Stimulated activated CD8-positive, alpha-beta memory T cell treated with anti-CD3 and anti-CD28 coated beads, Interleukin-2, amount 100 ng/mL, for 1 hour (primary cell): ENCODE measurements around the gene JUNB.

Experiments used
- DNase-seq, 2 donors: peaks; one replicate each; pipeline ENCODE4 v3.0.0-alpha.2; 2020; ENCODE audit warnings: low read depth in 2 of 2

Gene JUNB

DNA sequence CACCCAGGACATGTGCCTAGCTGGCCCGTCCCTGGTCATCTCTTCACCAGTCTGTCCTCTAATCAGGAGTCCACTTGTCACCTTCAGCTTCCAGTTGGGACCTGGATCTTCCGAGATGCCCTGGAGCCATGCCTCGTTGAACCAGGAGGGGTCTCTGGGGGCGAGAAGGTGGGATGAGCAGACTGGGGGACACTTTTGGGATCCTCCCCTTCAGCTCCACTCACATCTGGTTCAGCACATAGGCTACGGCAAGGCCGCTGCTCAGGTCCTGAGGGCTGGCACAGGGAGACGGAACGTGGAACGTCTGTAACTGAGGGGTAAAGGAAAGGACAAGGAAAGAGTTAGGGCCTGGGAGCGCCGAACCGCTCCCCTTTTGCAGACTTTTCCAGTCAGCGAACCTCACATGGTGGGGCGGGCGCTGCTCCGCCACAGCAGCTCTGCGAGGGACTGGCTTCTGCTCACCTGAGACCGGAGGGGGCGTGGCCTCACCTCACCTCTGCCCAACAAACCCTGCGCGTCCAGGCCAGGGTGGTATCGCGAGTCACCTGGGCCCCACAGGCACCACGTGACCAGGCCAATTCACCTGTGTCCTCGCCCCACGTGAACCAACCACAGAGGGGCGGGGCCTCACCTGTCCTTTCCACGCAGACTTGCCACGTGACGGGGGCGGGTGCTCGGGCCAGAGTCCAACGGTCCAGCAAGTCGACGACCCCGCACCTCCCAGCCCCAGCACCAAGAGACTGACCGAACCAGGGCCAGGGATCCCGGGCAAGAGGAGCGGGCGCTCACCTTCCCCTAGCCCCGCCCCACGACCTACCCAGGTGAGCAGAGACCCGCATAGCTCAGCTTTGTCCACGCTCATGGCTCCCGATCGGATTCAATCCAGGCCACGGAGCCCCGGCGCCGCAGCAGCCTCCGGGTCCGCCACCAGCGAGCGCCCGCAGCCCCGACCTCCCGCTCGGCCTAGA lies 16.4 kb upstream of the JUNB start, which contains the start of gene HOOK2:
Gene HOOK2, minus strand, starts transcription at position 965 of the 968 bp plus-strand sequence. Its CDS starts 103 bp downstream, at position 862.
- no peak for DNase-seq

DNA sequence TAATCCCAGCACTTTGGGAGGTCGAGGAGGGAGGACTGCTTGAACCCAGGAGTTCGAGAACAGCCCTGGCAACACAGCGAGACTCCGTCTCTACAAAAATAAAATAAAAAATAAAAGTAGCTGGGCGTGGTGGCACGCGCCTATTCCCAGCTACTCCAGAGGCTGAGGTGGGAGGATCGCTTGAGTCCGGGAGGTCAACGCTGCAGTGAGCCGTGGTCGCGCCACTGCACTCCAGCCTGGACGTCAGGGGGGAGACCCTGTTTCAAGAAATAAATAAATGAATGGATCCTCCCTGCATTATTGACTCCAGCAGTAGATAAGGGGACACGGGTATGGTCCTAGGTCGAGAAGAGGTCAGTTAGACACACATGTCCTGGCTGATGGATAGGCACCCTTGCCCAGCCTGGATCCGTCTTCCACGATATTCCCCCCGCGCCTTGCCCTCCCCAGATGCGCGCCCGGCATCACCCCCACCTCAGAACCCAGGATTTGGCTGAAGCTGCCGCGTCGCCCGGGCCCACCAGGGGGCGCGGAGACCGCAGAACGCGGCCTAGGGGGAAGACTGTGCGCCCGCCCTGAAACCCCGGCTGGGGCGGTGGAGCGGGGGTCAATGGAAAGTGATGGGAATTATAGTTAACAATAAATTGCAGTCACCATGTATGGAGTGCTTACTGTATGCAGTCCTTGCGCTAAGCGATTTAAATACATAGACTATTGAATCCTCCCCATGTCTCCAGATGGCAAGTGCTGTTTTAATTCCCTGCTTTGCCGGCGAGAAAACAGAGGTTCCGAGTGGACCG lies 13.9 kb upstream of the JUNB start:
- DNase-seq: peak; percentile 65 to 66

DNA sequence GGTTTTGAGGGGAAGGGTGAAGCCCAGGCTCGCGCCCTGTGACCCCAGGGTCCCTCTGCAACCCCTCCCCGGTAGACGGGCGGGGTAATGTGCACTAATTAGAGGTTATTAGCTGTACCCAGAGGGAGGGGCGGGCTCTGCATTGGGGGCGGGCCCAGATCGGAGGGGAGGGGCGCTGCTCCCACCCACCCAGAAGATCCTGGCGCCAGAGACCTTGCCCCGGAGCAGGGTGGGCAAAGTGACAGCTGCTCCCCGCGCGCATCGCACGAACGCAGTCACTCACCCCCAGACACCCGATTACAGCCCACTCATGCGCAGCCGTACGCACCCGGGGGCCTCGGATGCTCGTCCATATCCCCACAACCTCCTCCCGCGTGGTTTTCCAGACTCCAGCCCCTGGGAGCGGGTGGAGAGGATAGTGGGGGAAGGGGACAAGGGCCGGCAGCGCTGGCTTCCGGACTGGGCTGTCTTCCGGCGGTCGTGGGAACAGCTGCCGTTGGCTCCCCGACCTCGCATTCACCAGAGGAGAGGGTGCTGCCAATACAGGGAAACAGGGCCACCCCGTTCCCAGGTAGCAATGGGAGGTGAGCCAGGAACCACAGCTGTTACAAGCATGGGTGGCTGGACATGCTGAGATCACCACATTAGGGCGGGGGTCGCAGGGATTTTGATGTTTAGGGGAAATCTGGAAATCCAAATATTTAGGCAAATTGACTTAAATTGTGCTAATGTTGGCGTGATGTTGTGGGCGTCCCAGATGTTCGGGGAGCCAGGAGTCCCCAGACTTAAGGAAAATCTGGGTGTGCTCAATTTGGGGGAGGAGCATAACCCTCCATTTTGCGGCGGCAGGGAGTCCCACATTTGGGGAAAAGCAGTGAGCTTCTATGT lies 13.0 kb upstream of the JUNB start:
- no peak for DNase-seq

DNA sequence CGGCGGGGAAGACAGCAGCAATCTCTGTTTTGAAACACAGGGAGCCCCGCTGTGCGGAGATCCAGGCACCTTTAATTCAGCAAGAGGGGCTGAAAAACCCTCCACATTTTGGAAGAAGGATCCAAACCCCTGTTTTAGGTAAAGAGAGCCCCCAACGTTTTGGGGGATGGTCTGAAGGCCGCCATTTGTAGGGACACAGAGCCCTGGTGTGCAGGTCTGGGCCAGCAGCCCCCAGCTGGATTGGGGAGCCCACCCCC lies 12.5 kb upstream of the JUNB start:
- no peak for DNase-seq

DNA sequence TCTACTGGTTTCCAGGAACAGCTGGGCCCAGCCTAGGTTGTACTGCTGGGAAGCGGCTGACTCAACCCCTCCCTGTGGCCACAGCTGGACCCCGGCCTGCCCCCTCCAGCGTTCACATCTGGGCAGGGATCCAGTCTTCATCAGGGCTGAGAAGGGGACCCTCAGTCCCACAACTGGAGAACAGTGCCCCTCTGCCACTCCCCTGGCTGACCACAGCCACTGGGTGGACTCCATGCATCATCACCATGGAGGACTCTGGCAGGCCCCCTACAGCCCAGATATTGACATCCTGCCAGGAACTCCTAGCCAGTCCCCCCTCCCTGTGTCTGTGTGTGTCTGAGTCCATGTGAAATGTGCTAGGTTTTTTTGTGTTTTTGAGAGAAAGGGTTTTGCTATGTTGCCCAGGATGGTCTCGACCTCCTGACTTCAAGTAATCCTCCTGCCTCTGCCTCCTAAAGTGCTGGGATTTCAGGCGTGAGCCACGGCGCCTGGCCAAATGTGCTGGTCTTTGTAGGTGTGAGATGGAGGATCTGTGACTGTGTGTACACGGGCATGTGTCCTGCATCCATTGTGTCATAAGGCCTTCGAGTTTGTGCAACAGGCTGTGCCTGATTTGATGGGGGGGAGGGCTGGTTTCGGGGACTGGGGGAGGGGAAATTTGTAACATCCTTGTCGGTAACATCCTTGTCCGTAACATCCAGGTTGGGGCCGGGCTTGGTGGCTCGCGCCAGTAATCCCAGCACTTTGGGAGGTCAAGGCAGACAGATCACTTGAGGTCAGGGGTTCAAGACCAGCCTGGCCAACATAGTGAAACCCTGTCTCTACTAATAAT lies 11.9 kb upstream of the JUNB start:
- DNase-seq: no peak

DNA sequence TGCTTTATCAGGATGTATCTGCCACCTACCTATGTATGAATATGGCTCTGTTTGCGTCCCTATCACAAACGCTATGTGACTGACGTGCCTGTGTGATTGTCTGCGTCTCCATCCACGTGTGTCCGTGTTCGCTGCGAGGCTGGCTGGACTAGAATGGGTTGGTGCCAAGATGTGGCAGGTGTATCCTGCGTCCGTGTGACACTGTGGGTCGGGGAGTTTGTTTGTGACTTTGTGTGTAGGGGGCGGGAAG lies 9.2 kb upstream of the JUNB start:
- DNase-seq: no peak

DNA sequence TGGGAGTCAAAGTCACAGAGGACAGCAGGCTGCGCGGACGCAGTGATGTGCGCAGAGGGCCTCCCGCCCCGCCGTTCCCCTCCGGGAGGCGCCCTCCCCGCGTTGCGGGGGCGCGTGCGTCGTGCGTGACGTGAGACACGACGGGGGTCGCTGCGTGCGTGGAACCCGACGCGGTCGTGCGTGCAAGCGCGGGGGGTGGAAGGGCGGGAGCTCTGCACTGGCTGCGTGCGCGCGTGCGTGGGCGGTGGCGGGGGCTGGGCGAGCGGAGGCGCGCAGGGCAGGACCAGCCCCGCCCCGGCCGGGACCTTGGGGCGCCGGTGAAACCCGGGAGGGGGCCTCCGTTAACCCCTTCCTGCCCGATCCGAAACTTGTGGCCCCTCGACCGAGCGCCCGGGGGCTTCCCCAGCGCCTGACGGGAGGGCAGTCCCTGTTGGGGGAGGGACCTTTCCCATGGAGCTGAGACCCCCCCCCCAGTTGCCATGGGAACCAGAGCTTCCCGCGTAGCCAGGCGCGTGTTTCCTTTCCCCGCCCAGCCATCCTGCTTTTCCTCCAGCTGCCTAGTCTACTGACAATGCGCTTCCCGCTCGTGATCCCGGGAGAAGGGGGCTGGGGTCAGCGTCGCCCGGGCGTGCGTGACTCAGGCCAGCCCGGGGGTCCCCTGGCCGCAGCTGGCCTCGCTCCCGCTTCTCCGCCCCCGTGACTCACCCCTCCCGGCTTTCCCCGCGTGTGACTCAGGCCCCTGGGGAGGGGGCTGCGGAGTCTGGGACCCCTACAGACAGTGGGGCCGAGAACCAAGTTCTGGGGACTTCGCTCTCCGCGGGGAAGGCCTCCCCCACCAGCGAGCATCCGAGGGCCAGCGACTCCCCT lies 8.6 kb upstream of the JUNB start:
- peak; percentile 76 to 82 for DNase-seq

DNA sequence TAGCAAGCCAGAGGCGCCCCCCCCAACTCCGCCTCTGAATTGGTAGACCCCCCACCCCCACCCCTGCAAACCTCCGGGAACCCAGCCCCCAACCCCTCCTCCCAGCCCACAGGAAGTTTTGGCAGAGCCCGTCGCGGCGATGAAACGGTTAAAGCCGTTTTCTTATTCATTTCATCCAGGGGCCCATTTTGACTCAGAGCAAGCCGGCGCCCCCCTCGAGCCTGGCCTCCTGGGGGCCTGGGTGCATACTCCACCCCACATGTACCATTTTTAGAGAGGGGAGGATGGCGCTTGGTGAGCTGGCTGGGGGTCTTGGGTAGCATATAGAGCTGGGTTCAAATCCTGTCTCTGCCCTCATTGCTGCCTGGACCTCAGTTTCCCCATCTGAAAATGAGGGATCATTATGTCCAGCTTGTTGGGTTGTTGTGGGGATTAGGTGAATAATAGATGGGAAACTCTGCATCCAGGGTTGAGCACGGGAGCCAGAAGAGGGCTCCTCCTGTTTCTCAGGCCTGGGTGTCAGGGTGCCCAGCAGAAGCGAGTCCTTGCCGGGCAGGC lies 7.9 kb upstream of the JUNB start:
- DNase-seq: no peak

DNA sequence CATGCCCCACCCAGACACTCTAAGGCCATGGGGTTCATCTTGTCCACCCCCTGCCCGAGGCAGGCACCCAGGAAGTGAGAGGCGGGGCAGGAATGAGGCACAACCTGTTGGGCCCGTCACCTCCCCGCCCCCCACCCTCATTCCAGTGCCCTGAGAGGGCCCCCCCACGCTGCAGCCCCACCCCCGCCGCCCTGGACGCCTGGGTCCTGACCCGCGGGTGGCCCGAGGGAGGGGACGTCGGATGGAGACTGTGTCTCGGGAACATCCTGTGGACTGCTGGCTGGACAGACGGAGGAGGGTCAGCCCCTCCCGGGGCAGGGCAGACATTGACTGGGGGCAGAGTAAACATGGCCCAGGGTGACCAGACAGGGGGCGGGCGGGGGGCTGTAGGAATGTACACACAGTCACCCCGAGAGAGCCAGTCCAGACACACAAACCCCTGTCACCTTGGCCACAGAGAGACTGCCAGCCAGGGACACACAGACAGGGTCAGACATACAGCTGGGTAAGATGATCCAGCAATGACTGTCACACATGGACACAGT lies 7.4 kb upstream of the JUNB start:
- no peak for DNase-seq

DNA sequence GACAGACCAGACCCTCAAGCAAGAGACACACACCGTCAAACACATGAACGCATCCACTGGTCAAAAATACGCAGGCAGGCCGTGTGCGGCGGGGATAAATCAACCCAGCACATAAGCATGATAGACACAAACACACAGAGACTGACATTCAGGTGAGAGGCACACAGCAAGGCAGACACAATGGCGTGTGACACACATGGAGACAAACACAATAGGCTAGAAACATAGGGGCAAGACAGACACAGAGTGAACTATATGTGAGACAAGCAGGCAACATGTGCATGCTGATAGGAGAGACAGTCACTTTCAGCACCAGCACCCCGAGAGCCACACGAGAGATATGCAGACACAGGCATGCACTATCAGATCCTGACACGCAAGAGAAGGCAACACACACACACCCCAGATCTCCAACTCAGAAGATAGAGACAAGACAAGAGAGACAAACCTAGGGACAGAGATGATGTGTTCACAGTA lies 6.9 kb upstream of the JUNB start:
- no peak for DNase-seq

DNA sequence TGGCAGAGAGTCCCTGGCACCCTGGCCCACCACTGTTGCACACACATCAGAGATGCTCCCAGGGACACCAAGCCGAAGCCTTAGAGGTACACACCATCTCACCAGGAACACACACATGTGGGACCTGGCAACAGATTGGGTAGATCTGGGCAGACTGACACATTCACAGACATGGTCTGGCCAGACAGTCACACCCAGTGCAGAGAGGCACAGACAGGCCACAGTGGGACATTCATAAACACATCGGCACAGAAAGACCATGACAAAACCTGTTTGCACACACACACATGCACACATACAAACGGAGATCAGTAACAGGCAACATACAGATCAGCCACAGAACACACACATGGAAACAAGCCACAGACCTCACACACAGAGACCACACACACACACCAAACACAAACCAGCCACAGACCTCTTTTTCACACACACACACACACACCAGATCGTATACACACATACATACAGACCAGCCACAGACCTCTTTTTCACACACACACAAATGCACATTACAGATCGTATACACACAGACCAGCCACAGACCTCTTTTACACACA lies 6.3 kb upstream of the JUNB start:
- no peak for DNase-seq

DNA sequence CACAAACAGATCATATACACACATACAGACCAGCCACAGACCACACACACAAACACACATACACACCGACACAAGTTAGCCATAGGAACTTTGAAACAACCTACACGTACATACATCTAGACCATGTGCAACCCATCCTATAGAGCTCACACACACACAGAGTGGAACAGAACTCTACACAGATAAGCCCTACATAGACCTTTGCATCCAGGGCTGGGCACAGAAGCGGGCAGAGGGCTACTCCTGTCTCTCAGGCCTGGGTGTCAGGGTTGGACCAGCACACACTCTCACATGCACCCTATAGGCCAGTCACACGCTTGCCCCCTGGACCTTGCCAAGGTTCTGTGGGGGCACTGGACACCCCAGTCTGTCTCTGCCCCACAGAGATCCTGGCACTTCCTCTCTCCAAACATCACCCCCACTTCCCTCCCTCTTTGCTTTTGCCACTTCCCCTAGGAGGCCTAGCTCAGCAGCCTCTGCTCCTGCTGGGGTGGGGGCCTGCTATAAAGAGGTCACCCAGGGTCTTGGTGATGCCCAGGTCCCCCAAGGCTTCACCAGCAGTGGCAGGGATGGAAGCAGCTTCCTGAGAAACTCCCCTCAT lies 5.8 kb upstream of the JUNB start:
- DNase-seq: no peak

DNA sequence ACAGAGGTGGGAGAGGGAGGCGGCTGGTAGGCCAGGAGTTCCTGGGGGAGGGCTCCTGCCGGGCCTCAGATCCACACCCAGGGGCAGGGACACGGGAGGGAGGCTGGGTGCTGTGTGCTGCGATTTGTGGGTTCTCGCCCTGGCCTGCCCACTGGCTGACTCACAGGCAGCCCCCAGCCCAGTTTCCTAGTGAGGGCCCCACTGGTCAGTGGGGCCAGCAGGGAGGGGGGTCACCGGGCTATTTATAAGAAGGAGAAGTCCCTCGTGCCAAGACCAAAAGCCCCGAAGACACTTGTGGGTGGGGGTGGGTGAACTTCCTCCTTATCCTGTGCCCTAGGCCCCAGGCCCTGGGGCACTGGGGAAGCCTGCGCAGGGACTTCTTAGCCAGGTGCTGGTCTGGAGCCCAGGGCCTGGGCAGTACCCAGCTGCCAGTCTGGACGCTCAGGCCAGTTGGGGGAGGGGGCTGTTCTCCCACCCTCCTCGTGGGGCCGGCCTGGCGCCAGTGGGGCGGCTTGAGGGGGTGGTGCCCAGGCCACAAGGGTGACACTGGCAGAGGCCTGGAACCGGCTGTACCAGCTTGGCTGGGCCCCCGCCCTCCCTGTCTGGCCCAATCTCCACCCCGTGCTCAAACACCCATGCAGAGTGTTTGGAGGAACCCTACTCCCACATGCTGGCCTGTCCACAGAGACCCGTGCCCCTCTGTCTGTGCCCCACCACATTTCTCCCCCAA lies 5.0 kb upstream of the JUNB start:
- DNase-seq: no peak

DNA sequence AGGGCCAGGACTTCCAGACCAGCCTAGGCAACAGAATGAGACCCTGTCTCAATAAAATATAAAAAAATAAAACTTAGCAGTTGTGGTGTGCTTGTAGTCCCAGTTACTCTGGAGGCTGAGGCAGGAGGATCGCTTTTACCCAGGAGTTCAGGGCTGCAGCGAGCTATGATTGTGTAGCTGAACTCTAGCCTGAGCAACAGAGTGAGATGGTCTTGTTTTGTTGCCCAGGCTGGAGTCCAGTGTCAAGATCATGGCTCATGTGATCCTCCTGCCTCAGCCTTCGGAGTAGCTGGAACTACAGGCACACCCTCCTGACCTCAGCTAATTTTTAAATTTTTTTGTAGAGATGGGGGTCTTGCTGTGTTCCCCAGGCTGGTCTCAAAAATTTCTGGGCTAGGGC lies 4.3 kb upstream of the JUNB start:
- no peak for DNase-seq

DNA sequence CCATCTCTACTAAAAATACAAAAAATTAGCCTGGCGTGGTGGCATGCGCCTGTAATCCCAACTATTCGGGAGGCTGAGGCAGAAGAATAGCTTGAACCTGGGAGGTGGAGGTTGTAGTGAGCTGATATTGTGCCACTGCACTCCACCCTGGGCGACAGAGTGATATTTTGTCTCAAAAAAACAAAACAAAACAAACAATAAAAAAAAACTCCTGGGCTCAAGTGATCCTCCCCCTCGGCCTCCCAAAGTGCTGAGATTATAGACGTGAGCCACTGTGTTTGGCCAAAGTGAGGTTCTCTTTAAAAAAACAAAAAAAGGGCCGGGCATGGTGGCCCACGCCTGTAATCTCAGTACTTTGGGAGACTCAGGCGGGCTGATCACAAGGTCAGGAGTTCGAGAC lies 3.8 kb upstream of the JUNB start:
- no peak for DNase-seq

DNA sequence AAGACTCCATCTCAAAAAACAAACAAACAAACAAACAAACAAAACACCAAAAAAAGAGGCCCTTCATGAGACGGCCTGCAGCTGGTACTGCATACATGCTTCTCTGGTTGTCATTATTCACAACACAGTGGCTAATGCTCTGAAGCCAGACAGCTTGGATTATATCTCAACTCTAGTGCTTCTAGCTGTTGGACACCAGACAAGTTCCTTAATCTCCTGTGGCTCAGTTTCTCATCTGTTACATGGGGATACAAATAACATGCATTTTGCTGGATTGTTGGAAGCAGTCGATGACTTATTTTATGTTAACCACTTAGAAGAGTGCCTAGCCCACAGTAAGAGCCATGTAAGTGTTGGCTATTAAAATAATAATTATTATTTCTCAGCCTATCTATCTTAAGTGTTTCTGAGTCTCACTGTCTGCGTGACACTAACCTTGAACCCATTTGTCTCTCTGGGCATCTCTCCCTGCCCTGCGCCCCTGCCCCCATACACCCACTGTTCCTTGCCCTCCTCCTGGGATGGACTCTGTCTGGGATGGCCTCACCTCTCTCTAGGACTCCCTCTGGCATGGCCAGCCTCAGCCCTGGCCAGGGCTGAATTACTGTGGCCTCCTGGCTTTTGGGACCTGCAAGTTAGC lies 3.1 kb upstream of the JUNB start:
- DNase-seq: no peak

DNA sequence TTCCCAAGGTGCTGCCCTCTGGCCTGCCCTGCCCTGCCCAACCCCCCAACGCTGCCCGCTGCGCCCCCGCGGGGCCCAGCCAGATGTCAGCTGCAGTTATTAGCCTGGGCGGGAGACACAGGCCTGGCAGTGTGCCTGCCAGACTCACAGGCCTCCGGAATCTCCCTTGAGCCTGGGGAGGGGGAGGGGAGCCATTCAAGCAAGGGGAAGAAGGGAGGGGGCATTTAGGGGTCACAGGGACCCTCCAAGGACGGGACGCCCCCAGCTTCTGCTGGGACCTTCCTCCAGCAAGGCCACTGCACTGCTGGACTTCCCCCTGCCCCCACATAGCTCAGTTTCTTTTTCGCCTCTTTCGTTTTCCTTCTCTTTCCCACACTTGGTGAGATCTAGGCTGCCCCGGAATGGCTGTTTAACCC lies 2.6 kb upstream of the JUNB start:
- DNase-seq: no peak
